Stimulated activated CD8-positive, alpha-beta memory T cell treated with anti-CD3 and anti-CD28 coated beads, Interleukin-4, amount 100 ng/mL, for 24 hours (primary cell): ENCODE data around the gene DEUP1.
A peak's percentile ranks its signal among the peaks of the same experiment; 100 is the strongest.
"Not testable (repeated sequence)": the region's sequence is repeated elsewhere in the genome, so short reads cannot be mapped to it uniquely, and the experiment has no call there.

ENCODE experiments used
- DNase-seq: peaks from one replicate; pipeline ENCODE4 v3.0.0-alpha.2; 2020; ENCODE audit warnings: low read depth

The DEUP1 gene

DNA sequence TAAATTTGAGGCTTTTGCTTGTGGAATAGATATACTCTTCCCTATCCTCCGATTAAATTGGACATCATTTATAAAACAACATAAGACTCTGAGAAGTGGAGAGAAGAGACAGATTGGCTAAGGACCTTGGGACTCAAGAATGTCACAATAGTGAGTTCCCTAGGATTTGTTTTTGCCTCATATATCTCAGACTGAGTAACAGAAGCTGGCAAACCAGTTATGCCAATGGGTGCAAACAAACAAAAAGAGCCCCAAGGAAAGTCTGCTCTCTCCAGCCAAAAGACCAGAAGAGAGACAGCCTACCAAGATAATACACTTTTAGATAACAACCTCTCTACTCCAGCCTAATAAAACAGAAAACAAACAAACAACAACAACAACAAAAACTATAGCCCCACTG, 28.9 kb downstream of the DEUP1 start:
- DNase-seq = no peak

DNA sequence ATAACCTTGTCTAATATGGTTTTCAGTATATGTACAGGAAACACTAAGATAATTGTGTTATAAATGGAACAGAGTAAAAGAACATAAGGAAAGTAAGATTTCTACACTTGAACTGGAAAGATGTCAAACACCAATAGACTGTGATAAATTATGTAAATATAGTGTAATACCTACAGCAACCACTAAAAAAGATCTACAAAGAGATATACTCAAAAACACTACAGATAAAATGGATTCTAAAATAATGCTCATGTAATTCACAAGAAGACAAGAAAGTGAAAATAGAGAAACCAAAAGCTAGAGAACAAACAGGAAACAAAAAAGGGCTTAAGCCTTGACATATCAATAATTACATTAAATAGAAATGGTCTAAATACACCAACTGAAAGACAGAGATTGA, 30.9 kb downstream of the DEUP1 start:
- no peak for DNase-seq

DNA sequence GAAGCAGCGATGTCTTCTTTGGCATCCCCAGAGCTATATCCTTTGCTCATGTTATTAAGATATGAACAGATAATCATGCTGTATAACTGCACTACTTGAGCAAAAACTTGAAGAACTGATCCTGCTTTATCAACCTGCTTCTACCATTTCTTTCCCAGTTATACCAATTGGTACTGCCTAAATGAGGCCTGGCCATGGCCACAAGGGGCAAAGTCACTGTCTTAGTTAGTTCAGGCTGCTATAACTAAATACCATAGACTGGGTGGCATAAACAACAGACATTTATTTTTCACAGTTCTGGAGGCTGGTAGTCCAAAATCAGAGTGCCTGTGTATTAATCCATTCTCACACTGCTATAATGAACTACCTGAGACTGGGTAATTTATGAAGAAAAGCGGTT, 37.5 kb downstream of the DEUP1 start:
- DNase-seq = no peak

DNA sequence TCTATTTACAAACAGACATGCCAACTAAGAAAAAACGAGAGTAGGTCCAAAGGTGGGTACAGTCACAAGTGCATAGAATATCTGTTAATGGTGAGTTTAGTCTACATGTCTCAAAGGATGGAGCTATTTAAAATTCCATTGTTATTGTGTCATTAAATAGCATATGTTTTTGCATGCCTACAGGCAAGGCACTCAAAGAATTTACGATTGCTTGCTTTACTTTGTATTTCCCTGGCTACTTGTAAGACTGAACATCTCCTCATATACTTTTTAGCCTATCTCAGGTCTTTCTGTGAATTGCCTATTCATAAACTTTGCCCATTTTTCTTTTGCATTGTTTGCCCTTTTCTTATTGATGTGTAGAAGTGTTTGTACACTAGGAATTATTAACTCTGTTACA, 39.7 kb downstream of the DEUP1 start:
- DNase-seq = no peak

DNA sequence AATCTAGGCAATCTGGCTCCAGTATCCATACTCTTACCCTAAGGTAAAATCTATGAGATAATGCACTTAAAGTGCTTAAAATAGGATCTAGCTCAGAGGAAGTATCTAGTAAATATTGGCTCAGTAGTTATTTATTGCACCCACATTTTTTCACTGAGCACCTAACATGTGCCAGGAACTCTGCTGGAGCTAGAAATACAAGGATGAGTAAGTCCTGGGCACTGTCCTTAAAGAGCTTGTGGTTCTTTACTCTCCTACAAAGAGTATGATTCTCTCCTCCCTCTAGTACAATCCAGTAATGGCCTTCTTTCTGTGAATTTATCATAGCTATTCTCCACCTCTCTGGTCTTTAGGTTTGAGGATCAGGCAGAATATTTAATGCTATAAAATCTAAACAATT, 59.2 kb downstream of the DEUP1 start:
- no peak for DNase-seq

DNA sequence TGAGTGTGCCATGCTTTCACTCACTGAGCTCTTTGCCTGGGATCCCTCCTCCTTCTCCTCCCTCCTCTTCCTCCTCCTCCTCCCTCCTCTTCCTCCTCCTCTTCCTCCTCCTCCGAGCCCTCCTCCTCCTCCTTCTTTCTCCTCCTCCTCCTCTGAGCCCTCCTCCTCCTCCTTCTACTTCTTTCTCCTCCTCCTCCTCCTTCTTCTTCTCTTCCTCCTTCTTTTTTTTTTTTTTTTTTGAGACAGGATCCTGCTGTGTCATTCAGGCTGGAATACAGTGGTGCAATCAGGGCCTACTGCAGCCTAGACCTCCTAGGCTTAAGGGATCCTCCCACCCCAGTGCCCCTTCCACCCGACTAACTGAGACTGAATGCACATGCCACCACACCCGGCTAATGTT, 62.3 kb downstream of the DEUP1 start:
- DNase-seq = no peak

DNA sequence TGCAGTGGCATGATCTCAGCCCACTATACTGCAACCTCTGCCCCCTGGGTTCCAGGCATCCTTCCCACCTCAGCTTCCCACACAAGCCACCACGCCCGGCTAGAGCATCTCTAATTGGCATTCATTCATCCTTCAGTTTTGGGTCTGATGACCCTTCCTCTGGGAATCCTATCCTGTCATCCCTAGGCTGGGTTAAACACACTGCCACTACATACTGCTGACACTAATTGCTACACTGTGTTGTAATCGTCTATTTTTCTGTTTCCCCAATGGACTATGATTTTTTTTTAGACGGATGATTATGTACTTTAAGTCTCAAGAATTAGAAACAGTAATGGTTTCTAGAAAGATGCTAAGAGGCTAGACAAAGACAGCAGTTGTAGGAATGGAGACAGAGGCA, 62.8 kb downstream of the DEUP1 start:
- no peak for DNase-seq

DNA sequence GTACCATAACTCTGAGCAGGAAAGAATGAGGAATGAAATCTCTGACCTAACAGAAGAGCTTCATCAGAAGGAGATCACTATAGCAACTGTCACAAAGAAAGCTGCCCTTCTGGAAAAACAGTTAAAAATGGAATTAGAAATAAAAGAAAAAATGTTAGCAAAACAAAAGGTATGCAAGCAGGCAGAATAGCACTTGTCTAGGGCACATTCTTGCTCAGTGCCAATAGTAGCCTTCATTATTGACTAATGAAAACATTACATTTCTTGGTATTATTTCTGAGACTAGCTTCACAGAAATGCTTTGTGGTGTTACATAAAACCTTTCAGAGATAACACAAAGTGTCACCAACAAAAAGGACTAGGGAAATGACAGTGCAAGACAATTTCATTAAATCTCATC, 63.9 kb downstream of the DEUP1 start:
- DNase-seq = no peak

DNA sequence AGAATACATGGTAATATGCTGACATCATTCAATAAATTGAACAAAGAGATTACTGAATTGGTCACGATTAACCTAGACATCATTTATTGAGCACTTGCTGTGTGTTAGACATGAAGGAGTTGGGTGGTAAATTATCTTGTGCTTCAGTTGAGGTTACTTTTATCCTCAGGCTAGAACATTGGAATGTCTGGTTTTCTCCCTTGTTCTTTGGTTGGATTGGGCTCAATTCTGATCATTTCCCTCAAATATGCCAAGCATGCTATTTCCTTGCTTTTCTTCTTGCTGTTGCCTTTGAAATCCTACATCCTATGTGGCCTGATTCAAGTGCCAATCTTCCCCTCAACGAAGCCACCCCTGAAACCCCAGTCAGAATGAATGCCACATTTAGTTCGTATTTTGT, 65.8 kb downstream of the DEUP1 start:
- no peak for DNase-seq

DNA sequence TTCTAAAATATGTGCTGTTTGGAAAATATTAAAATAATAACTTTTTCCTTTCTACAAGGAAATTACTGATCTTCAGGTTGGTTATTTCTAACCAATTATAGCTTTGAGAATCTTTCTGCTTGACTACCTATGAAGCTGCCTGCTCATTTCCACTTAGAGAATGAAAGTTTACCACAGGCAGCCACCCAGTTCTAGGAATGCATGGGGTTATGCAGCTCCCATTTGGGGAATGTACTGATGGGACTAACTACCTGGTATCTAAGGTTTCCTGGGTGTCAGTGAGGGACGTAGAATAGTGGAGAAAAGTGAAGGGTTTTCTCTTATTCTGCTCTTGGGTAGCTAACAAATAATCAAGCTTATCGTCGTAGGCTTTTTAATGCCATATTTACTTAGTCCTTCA, 73.4 kb downstream of the DEUP1 start:
- no peak for DNase-seq

DNA sequence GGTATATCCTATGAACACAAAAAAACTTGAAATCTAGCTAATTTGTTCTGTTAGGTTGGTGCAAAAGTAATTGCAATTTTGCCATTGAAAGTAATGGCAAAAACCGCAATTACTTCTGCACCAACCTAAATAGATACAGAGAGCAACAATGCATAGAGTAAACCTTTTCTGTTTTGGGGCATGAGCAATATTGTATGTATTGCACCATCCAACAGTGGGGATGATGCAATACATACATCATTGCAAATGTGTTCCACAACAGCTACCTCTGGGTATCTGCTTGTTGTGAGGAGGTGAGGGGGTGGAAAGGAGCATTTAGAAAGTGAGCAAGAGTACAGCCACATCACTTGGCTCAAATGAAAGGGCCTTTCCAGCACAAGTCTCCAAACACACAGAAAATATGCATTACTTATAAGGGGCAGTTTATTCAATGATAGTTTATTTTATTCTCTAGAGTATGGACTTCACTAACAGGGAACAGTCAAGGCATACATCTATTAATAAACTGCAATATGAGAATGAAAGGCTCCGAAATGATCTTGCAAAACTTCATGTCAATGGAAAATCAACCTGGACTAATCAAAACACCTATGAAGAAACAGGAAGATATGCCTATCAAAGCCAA, 77.3 kb downstream of the DEUP1 start:
- DNase-seq = no peak

DNA sequence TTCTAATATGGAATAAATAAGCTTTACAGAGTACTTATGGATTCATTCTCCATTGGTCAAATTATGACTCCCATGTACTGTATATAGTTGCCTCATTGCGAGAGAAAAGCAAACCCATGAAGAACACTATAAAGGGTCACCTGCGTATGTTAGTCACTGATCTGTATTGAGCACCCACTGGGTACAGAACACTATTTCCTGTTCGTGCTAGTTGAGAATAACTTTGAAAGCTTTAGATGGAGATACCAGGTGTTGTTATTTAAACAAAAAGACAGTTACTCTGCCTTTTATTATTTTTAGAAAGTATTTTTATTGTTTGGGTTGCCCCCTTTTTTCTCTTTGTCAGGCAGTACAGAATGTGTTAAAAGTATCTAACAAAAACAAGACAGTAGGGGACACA, 79.9 kb downstream of the DEUP1 start:
- no peak for DNase-seq

DNA sequence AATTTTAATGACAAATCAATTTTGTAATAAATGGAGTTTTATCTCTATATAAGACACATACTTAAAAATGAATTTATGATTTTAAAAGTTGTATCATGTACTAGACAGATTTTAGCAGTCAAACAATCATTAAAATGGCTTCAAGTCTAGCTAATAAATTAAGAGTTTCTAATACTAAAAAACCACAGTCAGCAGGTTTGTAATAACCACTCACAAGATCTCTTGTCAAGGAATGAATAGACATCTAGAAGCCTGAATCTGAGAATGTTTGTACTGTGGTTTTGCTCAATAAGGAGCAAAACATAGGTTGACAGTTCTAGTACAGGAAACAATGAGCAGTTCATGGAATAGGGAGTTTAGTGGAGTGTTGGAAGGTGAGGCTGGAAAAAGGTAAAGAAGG, 81.2 kb downstream of the DEUP1 start:
- DNase-seq = no peak

DNA sequence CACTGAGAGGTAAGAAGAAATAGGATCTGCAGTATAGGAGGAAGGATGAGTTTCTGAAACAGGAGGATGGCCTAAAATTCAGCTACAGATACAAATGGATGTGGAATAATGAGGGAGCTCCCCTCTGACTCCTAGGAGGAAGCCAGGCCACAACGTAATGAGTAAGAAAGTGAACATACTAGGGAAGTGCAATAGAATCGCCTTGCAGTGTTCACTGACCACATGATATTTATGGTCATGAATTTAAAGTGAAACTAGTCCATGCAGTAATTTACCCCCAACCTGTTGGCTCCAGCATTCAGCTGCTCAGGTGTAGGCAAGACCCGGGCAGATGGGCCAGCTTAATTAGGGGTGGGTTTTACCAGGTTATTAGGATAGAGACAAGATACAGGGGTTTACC, 101.7 kb downstream of the DEUP1 start:
- no peak for DNase-seq

DNA sequence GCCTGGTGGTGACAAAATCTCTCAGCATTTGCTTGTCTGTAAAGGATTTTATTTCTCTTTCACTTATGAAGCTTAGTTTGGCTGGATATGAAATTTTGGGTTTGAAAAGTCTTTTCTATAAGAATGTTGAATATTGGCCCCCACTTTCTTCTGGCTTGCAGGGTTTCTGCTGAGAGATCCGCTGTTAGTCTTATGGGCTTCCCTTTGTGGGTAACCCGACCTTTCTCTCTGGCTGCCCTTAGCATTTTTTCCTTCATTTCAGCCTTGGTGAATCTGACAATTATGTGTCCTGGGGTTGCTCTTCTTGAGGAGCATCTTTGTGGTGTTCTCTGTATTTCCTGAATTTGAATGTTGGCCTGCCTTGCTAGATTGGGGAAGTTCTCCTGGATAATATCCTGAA, 112.7 kb downstream of the DEUP1 start:
- DNase-seq = not testable (repeated sequence)

DNA sequence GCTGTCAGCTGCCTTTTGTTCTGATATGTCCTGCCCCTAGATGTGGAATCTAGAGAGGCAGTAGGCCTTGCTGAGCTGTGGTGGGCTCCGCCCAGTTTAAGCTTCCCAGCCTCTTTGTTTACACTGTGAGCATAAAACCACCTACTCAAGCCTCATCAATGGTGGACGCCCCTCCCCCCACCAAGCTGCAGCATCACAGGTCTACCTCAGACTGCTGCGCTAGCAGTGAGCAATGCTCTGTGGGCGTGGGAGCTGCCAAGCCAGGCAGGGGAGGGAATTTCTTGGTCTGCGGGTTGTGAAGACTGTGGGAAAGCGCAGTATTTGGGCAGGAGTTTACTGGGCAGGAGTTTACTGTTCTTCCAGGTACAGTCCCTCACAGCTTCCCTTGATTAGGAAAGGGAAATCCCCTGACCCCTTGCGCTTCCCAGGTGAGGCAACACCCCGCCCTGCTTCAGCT, 114.1 kb downstream of the DEUP1 start:
- DNase-seq = peak; percentile 13

DNA sequence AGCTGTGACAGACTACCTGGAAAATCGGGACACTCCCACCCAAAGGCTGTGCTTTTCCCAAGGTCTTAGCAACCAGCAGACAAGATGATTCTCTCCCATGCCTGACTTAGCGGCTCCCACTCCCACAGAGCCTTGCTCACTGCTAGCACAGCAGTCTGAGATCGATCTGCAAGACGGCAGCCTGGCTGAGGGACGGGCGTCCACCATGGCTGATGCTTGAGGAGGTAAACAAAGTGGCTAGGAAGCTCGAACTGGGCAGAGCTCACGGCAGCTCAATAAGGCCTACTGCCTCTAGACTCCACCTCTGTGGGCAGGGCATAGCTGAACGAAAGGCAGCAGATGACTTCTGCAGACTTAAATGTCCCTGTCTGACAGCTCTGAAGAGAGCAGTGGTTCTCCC, 127.7 kb downstream of the DEUP1 start:
- DNase-seq = no peak

DNA sequence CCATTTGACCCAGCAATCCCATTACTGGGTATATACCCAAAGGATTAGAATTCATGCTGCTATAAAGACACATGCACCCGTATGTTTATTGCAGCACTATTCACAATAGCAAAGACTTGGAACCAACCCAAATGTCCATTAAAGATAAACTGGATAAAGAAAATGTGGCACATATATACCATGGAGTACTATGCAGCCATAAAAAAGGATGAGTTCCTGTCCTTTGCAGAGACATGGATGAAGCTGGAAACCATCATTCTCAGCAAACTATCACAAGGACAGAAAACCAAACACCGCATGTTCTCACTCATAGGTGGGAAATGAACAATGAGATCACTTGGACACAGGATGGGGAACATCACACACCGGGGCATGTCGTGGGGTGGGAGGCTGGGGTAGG, 133.1 kb downstream of the DEUP1 start:
- DNase-seq = not testable (repeated sequence)

DNA sequence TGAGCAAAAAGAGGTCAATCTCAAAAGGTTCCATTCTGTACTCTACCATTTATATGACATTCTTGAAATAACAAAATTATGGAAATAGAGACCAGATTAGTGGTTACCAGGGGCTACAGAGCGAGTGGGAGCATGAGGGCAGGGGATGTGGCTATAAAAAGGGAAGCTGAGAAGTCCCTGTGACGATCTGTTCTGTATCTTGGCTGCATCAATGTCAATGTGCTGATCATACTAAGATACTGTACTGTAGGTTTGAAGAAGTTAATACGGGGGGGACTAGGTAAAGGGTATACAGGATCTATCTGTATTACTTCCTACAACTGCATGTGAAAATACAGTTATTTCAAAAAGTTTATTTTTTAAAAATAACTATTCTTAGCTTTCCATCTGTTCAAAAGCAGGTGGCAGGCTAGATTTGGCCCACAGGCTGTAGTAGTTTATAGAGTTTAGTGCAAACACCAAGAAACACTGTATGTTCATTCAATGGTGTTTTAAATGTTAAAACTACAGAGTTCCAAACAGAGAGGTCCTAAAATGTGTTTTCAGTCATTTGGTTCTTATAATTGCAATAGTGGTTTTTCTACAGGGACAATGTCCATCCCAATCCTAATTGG, 134.5 kb downstream of the DEUP1 start:
- no peak for DNase-seq

DNA sequence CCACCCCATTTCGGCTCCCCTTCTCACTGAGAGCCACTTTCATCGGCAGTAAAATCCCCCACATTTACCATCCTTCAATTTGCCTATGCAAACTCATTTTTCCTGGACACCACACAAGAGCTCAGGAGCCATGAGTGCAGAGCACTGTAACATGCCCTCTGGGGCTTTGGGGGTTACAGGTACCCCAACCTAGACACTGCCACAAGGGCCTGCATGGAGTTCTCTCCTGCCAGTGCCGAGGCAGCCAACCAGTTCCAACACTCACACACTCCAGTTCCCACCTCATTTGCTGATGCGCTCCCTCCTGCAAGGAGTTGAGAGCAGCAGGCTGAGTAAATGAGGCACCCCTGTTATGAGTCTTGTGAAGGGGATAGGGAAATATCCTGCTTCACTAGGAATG, 136.5 kb downstream of the DEUP1 start:
- no peak for DNase-seq

DNA sequence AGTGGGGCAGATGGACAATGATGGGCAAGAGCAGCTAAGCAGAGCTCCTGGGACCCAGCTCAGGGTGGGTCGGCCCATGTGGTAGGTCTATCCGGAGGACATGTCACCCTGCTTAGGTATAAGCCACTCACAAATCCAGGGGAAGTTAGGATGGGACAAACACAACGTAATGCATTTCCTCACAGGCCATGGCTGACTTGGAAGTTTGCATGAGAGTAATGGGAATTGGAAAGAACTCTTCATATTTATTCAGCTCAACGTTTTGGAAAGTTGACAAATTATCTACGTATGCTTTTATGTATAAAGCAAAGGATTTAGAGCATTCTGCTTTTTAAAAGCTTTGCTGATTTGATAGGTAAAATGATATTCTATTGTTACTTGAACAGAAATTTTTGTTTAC, 137.7 kb downstream of the DEUP1 start:
- DNase-seq = no peak

DNA sequence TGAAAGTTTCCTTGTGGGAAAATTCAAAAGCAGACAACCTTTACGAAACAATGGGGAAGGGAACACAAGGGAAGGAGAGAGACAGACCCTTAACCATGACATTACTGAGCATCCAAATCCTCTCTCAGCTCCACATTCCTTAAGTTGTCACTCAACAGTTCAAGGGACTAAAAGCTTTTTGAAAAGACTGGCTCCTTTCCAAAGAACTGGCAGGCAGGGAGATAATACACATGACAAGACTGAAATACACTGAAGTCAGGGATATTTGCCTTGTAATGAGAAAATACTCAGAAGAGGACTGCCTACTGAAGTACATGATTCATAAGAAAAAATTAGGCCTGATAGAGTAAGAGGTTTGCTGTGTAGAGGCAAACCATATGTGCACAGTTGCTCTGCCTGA, 143.6 kb downstream of the DEUP1 start:
- no peak for DNase-seq

DNA sequence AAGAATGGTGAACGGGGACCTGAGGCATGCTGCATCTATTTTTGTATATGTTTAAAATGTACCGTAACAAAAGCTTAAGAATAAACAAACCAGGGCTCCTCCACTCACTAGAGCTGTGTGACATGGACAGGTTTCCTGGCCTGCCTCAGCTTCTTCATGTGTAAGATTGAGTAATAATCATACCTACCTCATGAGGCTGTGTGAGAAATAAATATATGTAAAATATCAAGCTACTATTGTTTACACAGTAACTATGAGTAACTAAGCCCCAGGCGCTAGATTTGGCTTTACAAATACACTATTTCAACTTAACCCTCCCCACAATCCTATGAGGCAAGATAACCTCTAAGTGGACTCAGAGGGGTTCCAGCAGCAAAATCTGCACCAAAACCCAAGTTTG, 146.3 kb downstream of the DEUP1 start:
- DNase-seq = no peak

DNA sequence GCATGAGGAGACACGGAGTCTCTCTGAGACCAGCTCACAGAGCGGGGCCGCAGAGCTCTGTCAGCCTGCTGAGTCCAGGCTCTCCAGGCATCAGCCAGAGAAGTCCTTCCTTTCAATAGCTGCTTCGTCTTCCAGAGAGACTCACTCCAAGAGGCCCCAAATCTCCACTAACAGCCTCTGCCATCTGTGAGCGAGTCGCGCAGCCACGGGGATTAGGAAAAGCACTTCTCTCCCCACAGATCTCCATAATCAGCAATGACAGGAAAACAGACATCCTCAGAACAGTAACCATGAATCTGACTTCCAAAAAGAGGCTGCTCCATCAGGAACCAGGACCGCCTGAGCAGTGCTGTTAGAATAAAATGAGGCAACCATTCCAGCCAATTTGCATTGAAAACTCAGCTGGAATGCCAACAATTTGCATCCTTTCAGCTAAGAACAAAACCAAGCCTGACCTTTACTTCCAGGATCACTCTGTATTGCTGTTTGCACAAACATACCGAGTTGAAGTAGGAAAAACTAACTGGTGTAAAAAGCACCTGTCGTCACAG, 147.2 kb downstream of the DEUP1 start:
- no peak for DNase-seq
